Hepatocyte (in vitro differentiated cells): Measurements from ENCODE around the gene MSANTD2.

Experiments
- CTCF ChIP-seq: fragments of 200-600 bp; sonication (generic); IDR thresholded peaks from 2 replicates; pipeline ENCODE4 v1.5.1; 2016; ENCODE audit warnings: antibody characterized with exemption, mild to moderate bottlenecking; ENCODE audit not compliant: poor library complexity
- EZH2phosphoT487 ChIP-seq: fragments of 200-600 bp; sonication (generic); IDR thresholded peaks from one replicate; pipeline ENCODE4 v1.6.1; 2018; ENCODE audit warnings: antibody characterized with exemption, mild to moderate bottlenecking, low read depth, moderate library complexity; ENCODE audit not compliant: unreplicated experiment, severe bottlenecking

DNA sequence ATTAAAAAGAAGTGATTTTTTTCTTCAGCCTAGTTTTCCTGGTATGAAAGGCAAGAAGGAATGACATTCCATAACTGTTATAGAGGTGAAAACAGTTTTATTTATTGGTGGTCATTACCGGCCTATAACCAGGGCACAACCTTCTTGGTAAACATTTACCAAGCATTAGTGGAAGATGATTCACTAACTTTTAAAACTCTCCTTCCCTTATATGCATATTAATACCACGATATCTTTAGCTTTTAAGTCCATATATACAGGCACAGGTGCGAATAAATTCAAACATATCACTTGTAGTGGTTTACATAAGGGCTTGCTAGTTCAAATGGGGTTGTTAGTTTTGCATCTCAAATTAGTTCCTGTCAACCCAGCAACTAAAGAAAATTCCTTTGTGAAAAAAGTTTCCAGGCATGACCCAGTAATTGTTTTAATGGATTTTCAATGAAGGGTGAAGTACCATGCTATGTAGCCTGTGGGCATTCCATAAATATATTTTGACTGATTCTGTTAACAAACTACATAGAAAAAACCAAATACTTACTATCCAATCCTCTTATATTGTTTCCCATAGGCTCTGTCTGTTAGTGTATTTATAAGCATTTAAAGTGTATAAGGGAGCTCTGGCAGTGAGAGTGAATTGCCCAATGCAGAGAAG, 34.4 kb upstream of the MSANTD2 start:
- no peak for TF ChIP-seq CTCF
- TF ChIP-seq EZH2phosphoT487, result no peak
